KMS-11 (cell line): ENCODE data around the gene MACROD2.

Experiments used
- H2AFZ ChIP-seq: fragments of 200-600 bp; sonication (generic); 2 replicates; pipeline ENCODE4 v1.6.1; 2016; ENCODE audit warnings: antibody characterized with exemption, mixed run types, low read depth
- H3K27ac ChIP-seq: fragments of 200-600 bp; sonication (generic); 2 replicates; pipeline ENCODE4 v1.6.1; 2016; ENCODE audit warnings: mild to moderate bottlenecking, mixed run types
- H3K27me3 ChIP-seq: fragments of 200-600 bp; sonication (generic); 2 replicates; pipeline ENCODE4 v1.6.1; 2017; ENCODE audit warnings: mild to moderate bottlenecking, low read depth, mixed run types, moderate library complexity; ENCODE audit not compliant: insufficient read depth
- H3K36me3 ChIP-seq: fragments of 200-600 bp; sonication (generic); 2 replicates; pipeline ENCODE4 v1.6.1; 2017; ENCODE audit warnings: mild to moderate bottlenecking, mixed run types; ENCODE audit not compliant: insufficient read depth
- H3K4me1 ChIP-seq: fragments of 200-600 bp; sonication (generic); 2 replicates; pipeline ENCODE4 v1.6.1; 2016; ENCODE audit warnings: mild to moderate bottlenecking, low read depth, mixed run types; ENCODE audit not compliant: poor library complexity, severe bottlenecking
- H3K4me2 ChIP-seq: fragments of 200-600 bp; sonication (generic); 2 replicates; pipeline ENCODE4 v1.7.0; 2016; ENCODE audit warnings: mild to moderate bottlenecking, mixed run types
- H3K4me3 ChIP-seq: fragments of 200-600 bp; sonication (generic); IDR thresholded peaks from 2 replicates; pipeline ENCODE4 v1.6.1; 2017; ENCODE audit warnings: low read depth, low read length, mixed read lengths; ENCODE audit not compliant: insufficient read depth
- H3K79me2 ChIP-seq: fragments of 200-600 bp; sonication (generic); 2 replicates; pipeline ENCODE4 v1.6.1; 2016; ENCODE audit warnings: low read depth, mixed run types; ENCODE audit not compliant: insufficient read depth
- H3K9ac ChIP-seq: fragments of 200-600 bp; sonication (generic); 2 replicates; pipeline ENCODE4 v1.6.1; 2016; ENCODE audit warnings: mild to moderate bottlenecking, mixed run types
- H4K20me1 ChIP-seq: fragments of 200-600 bp; sonication (generic); 2 replicates; pipeline ENCODE4 v1.6.1; 2016; ENCODE audit warnings: mild to moderate bottlenecking, mixed run types; ENCODE audit not compliant: insufficient read depth
- CTCF ChIP-seq: fragments of 200-600 bp; sonication (generic); conservative IDR thresholded peaks from 2 replicates; pipeline ENCODE4 v1.6.1; 2017; ENCODE audit warnings: low read depth, mild to moderate bottlenecking, antibody characterized with exemption, low read length, moderate library complexity, mixed read lengths

MACROD2 gene

GRCh38 chr20:15628851-15629353 lies 1633.6 kb downstream of the MACROD2 start:
- TF ChIP-seq CTCF = no peak
- H3K9ac ChIP-seq = no peak overlapping the region
- H3K79me2 ChIP-seq = no peaks in the 10 kb centered on the region
- no peak overlapping the region for H3K4me3 ChIP-seq
- H2AFZ ChIP-seq = no peak overlapping the region
- H3K4me1 ChIP-seq = no peaks in the 10 kb centered on the region
- H3K36me3 ChIP-seq = no peaks in the 10 kb centered on the region
- H3K4me2 ChIP-seq = no peak overlapping the region
- no peaks in the 10 kb centered on the region for H4K20me1 ChIP-seq
- H3K27me3 ChIP-seq = no peaks in the 10 kb centered on the region
- no peak overlapping the region for H3K27ac ChIP-seq

GRCh38 chr20:15630360-15630759 lies 1635.0 kb downstream of the MACROD2 start:
- Histone ChIP-seq H3K27ac (no peak overlapping the region), H3K9ac (no peak overlapping the region), H3K27me3 (no peaks in the 10 kb centered on the region), H3K4me1 (no peaks in the 10 kb centered on the region), H3K4me3 (no peak overlapping the region), H4K20me1 (no peaks in the 10 kb centered on the region), H2AFZ (no peak overlapping the region), H3K4me2 (no peak overlapping the region), H3K36me3 (no peaks in the 10 kb centered on the region), H3K79me2 (no peaks in the 10 kb centered on the region)
- TF ChIP-seq CTCF = no peak

- TF ChIP-seq CTCF = no peak
- Histone ChIP-seq H2AFZ (no peak overlapping the region), H3K27me3 (no peaks in the 10 kb centered on the region)
Observed at GRCh38 chr20:15632680-15633079, 1637.4 kb downstream of the MACROD2 start.

GRCh38 chr20:15634102-15634501 lies 1638.8 kb downstream of the MACROD2 start:
- H4K20me1 ChIP-seq = no peaks in the 10 kb centered on the region
- no peak overlapping the region for H2AFZ ChIP-seq
- H3K4me1 ChIP-seq = no peaks in the 10 kb centered on the region
- no peaks in the 10 kb centered on the region for H3K36me3 ChIP-seq
- no peak overlapping the region for H3K4me2 ChIP-seq
- no peak overlapping the region for H3K9ac ChIP-seq
- no peak overlapping the region for H3K27ac ChIP-seq
- no peaks in the 10 kb centered on the region for H3K79me2 ChIP-seq
- no peak for TF ChIP-seq CTCF
- H3K4me3 ChIP-seq = no peak overlapping the region
- H3K27me3 ChIP-seq = no peaks in the 10 kb centered on the region

More at GRCh38 chr20:15632680-15633079, 1637.4 kb downstream of the MACROD2 start:
- no peak overlapping the region for H3K9ac ChIP-seq
- no peak overlapping the region for H3K27ac ChIP-seq
- no peaks in the 10 kb centered on the region for H3K36me3 ChIP-seq
- H3K4me3 ChIP-seq = no peak overlapping the region
- no peaks in the 10 kb centered on the region for H3K79me2 ChIP-seq
- no peak overlapping the region for H3K4me2 ChIP-seq
- no peaks in the 10 kb centered on the region for H4K20me1 ChIP-seq
- no peaks in the 10 kb centered on the region for H3K4me1 ChIP-seq
